Measurements from ENCODE around the gene MGRN1.

MGRN1 gene

DNA sequence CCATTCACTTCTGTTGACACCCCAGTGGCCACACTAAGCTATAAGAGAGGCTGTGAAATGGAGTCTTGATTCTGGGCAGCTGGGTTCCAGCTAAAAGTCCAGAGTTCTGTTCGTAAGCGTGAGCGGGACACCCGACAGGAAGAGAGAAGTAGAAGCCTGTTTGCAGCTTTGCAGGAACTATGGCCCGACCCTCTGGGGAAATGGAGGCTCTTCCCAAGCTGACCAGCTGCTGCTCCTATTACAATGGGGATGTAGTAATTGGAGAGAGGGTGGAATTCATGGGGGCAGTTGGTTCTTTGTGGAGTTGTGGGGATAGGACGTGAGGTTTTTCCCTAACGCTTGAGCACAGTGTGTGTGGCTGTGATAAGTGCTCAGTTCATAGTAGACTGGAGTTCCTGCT, 38.3 kb upstream of the MGRN1 start:
- ChIA-PET POLR2A (ENCODE audit: low non-redundant PET) (interaction anchor here (0.5 kb wide), 1 partner anchor 161 kb away, joined by 5 read pairs; no protein-coding TSS in a partner anchor), CTCF (interaction anchor here (0.6 to 1.5 kb wide), 13 partner anchors 9 to 123 kb away, joined by 3 to 8 read pairs (median 4); partner anchors contain the start of gene C16orf96)
- H3K27ac ChIP-seq: no peak overlapping the region
- TF ChIP-seq CTCF (conservative IDR thresholded peaks at IDR 0.05; ENCODE audit: low read depth): no peak
- no peak for DNase-seq (ENCODE audit: low spot score)

DNA sequence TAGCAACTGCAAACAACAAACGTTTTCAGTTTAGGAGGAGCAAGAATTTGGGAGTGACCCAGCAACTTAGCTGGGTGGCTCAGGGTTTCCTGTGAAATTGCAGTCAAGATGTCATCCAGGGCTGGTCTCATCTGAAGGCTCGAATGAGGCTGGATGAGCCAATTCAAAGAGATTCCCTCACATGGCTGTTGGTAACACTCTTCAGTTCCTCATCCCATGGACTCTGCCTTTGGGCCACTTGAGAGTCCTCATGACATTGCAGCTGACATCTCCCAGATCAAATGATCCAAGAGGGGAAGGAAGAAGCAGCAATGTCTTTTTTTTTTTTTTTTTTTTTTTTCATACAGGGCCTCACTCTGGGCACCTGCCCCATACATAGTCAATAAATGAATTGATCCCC, 36.2 kb upstream of the MGRN1 start:
- ChIA-PET CTCF (interaction anchor here (1.0 kb wide), 1 partner anchor 83 kb away, joined by 3 read pairs; no protein-coding TSS in a partner anchor), POLR2A (ENCODE audit: low non-redundant PET) (no interaction called here)
- TF ChIP-seq CTCF (conservative IDR thresholded peaks at IDR 0.05; ENCODE audit: low read depth): no peak
- DNase-seq (ENCODE audit: low spot score): no peak
- H3K27ac ChIP-seq: no peak overlapping the region

GRCh38 chr16:4588961-4589360, 35.7 kb upstream of the MGRN1 start:
- no peak overlapping the region for H3K27ac ChIP-seq
- POLR2A ChIA-PET (ENCODE audit: low non-redundant PET): no interaction called here
- TF ChIP-seq CTCF (conservative IDR thresholded peaks at IDR 0.05; ENCODE audit: low read depth): no peak
- DNase-seq (ENCODE audit: low spot score): no peak
- CTCF ChIA-PET: interaction anchor here (0.7 to 1.0 kb wide), 2 partner anchors 84 to 823 kb away, joined by 3 read pairs; no protein-coding TSS in a partner anchor

GRCh38 chr16:4591191-4591590, 33.4 kb upstream of the MGRN1 start:
- no peak for TF ChIP-seq CTCF (conservative IDR thresholded peaks at IDR 0.05; ENCODE audit: low read depth)
- no peak overlapping the region for H3K27ac ChIP-seq
- DNase-seq (ENCODE audit: low spot score): no peak
- CTCF ChIA-PET: interaction anchor here (0.9 kb wide), 1 partner anchor 39 kb away, joined by 4 read pairs; no protein-coding TSS in a partner anchor
- POLR2A ChIA-PET (ENCODE audit: low non-redundant PET): no interaction called here

DNA sequence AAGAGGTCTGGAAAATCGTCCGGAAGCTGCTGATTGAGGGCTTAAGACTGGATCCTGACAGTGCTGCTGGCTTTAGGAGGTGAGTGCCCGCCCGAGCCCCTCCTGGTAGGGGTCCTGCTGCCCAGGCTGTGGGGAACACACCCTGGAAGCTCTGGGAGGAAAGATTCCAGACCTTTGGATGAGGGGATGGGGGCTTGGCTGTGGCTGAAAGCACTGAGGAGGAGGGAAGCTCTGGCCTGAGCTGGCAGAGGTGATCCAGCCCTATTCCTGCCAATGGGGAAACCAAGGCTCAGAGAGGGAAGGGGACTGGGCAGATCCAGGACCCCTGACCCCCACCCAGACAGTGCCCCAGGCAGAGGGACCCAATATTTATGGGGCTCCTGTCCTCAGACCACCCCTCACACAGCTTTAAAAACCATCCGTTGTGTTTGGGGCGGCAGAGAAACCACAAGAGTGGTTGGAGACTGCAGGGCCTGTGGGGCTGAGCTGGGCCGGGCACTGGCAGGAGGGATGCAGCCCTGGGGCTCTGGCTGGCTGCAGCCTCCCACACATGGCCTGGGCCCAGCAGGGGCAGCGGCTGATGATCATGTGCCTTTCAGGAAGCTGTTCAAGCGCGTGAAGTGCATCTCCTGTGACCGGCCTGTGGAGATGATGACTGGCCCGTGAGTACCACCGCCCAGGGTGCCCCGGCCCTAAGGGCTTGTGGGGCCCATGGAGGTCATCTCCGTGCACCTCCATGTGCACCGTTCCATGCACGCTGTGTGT, 32.7 kb upstream of the MGRN1 start:
- POLR2A ChIA-PET (ENCODE audit: low non-redundant PET): no interaction called here
- CTCF ChIA-PET: interaction anchor here (0.7 to 0.9 kb wide), 2 partner anchors 40 to 43 kb away, joined by 3 to 4 read pairs; no protein-coding TSS in a partner anchor
- no peak for DNase-seq (ENCODE audit: low spot score)
- TF ChIP-seq CTCF (conservative IDR thresholded peaks at IDR 0.05; ENCODE audit: low read depth): no peak
- H3K27ac ChIP-seq: no peak overlapping the region

DNA sequence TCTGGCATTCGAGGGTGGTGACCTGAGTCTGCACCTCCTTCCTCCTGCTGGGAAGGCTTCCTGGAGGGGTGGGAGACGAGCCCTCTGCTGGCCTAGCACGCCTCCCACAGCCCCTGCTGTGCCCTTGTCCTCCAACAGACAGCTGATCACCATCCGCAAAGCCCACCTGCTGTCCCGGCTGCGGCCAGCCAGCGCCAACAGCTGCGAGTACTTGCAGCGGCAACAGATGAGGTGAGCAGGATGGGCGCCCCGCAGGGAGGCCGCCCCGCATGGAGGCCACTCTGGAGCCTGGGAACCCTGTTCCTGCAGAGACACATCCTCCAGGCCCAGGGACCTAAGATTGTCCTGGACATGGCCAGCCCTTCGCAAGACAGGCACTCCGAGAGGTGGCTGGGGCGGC, 31.5 kb upstream of the MGRN1 start:
- POLR2A ChIA-PET (ENCODE audit: low non-redundant PET): interaction anchor here (0.6 kb wide), 1 partner anchor 25 kb away, joined by 3 read pairs; no protein-coding TSS in a partner anchor
- CTCF ChIA-PET: no interaction called here
- DNase-seq (ENCODE audit: low spot score): no peak
- H3K27ac ChIP-seq: no peak overlapping the region
- no peak for TF ChIP-seq CTCF (conservative IDR thresholded peaks at IDR 0.05; ENCODE audit: low read depth)
